Panc1 (cell line): ENCODE results near the gene TIMM22.

Source experiments
- POLR2AphosphoS5 ChIP-seq: IDR thresholded peaks from 2 replicates; pipeline ENCODE4 v1.6.1; 2012; ENCODE audit warnings: mild to moderate bottlenecking, low read depth, low read length, moderate library complexity
- SIN3A ChIP-seq: IDR thresholded peaks from 2 replicates; pipeline ENCODE4 v1.6.1; 2012; ENCODE audit warnings: low read depth, mild to moderate bottlenecking, low read length, moderate library complexity, borderline replicate concordance; ENCODE audit not compliant: insufficient read depth
- TCF7L2 ChIP-seq: IDR thresholded peaks from 2 replicates; pipeline ENCODE4 v1.6.1; 2011; ENCODE audit warnings: mild to moderate bottlenecking, low read depth, low read length, inconsistent platforms
- TF ChIP-seq, protein P1 (sequence below): fragments of 450-650 bp; IDR thresholded peaks from 2 replicates; pipeline ENCODE4 v1.5.1; 2017; ENCODE audit warnings: mild to moderate bottlenecking
- TF ChIP-seq, protein P2 (sequence below), 2 experiments: IDR thresholded peaks; 2 replicates each; pipeline ENCODE4 v1.6.1; 2011 to 2012; ENCODE audit warnings: low read depth in 2 of 2, control low read depth in 1 of 2, low read length in 1 of 2, mild to moderate bottlenecking in 1 of 2, moderate library complexity in 1 of 2; ENCODE audit not compliant: insufficient read depth in 1 of 2

DNA sequence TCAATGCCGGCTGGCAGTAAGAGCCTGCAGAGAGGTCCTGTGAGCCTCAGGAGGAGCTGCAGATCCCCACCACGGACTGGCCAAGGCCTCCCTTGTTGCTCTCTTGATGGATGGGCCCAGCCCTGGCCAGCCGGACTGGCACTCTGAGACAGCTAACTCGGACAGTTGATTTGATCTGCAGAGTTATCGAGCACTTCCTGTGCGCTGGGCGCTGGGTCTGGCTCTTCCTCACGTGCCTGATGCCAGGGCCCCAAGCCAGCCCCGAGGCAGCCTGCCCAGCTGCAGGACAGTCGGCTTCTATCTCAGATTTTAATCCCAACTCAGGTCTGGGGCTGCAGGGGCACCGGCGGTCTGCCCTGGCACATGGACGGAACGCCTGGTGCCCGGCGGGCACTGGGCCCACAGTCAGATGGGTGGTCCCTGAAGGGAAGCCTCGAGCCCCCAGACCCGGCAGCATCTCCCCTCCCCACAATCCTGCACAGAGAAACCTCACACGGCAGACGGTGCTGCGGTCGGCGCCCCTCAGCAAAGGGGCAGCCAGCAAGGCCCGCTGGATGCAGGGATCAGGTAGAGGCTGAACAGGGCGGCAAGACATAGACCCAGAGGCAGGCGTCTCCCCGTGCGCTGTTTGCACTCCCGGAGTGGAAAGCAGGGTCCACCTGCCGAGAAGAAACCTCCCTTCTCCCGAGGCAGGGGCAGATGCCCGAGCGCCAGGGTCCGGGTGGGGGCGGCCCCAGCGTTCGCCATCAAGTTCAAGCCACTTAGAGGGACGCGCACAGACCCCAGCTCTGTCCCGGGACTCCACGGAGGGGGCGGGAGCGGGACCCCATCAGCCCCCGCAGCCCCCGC lies 34.0 kb downstream of the TIMM22 start:
- TF ChIP-seq POLR2AphosphoS5: no peak
- TF ChIP-seq, protein P1, sequence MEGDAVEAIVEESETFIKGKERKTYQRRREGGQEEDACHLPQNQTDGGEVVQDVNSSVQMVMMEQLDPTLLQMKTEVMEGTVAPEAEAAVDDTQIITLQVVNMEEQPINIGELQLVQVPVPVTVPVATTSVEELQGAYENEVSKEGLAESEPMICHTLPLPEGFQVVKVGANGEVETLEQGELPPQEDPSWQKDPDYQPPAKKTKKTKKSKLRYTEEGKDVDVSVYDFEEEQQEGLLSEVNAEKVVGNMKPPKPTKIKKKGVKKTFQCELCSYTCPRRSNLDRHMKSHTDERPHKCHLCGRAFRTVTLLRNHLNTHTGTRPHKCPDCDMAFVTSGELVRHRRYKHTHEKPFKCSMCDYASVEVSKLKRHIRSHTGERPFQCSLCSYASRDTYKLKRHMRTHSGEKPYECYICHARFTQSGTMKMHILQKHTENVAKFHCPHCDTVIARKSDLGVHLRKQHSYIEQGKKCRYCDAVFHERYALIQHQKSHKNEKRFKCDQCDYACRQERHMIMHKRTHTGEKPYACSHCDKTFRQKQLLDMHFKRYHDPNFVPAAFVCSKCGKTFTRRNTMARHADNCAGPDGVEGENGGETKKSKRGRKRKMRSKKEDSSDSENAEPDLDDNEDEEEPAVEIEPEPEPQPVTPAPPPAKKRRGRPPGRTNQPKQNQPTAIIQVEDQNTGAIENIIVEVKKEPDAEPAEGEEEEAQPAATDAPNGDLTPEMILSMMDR: no peak
- TF ChIP-seq TCF7L2: no peak
- TF ChIP-seq, protein P2, sequence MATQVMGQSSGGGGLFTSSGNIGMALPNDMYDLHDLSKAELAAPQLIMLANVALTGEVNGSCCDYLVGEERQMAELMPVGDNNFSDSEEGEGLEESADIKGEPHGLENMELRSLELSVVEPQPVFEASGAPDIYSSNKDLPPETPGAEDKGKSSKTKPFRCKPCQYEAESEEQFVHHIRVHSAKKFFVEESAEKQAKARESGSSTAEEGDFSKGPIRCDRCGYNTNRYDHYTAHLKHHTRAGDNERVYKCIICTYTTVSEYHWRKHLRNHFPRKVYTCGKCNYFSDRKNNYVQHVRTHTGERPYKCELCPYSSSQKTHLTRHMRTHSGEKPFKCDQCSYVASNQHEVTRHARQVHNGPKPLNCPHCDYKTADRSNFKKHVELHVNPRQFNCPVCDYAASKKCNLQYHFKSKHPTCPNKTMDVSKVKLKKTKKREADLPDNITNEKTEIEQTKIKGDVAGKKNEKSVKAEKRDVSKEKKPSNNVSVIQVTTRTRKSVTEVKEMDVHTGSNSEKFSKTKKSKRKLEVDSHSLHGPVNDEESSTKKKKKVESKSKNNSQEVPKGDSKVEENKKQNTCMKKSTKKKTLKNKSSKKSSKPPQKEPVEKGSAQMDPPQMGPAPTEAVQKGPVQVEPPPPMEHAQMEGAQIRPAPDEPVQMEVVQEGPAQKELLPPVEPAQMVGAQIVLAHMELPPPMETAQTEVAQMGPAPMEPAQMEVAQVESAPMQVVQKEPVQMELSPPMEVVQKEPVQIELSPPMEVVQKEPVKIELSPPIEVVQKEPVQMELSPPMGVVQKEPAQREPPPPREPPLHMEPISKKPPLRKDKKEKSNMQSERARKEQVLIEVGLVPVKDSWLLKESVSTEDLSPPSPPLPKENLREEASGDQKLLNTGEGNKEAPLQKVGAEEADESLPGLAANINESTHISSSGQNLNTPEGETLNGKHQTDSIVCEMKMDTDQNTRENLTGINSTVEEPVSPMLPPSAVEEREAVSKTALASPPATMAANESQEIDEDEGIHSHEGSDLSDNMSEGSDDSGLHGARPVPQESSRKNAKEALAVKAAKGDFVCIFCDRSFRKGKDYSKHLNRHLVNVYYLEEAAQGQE (IDR thresholded peaks at IDR 0.05; ENCODE audit: insufficient read depth in 1 of 2, low read depth in 2 of 2, low read length in 1 of 2): no peak
- TF ChIP-seq SIN3A: no peak
